NCI-H1930 (cell line): ENCODE results near the gene ZNF316.

Experiments
- DNase-seq, 2 experiments: peaks; one replicate each; lab custom pipeline; 2025; lab: John Stamatoyannopoulos, UW

ZNF316 gene

DNA sequence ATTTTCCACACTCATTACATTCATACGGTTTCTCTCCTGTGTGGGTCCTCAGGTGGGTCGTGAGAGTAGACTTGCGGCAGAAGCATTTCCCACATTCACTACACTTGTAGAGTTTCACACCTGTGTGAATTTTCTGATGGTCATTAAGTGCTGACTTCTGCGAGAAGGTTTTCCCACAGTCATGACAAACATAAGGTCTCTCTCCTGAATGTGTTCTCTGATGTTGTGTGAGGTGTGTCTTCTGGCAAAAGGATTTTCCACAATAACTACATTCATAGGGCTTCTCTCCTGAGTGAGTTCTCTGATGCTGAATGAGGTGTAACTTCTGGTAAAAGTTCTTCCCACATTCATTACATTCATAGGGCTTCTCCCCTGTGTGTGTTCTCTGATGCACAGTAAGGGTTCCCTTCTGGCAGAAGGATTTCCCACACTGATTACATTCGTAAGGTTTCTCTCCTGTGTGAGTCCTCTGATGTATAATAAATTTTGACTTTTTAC, 54.5 kb downstream of the ZNF316 start:
- no peak for DNase-seq

- DNase-seq, result no peak
These were observed 63.7 kb downstream of the ZNF316 start for GRCh38 chr7:6700793-6701192.

GRCh38 chr7:6701860-6702259, 64.7 kb downstream of the ZNF316 start:
- no peak for DNase-seq
